Astrocyte (in vitro differentiated cells and primary cell): ENCODE measurements around the gene ITGBL1. TPM values are rescaled to one million over a fixed set of nuclear protein-coding genes. Genes with fewer than 3 reads are reported as not detected.

Experiments
- DNase-seq: peaks from one replicate; pipeline ENCODE4 v3.0.0-alpha.2; 2010; ENCODE audit warnings: low read depth
- FAIRE-seq: peaks from 2 replicates; lab custom pipeline; 2011; peaks lifted over from hg19 to GRCh38; lab: Jason Lieb, UNC
- H2AFZ ChIP-seq: 2 replicates; pipeline ENCODE4 v1.6.0; 2012; ENCODE audit warnings: low read depth, low read length, inconsistent platforms
- H3K27ac ChIP-seq: 2 replicates; pipeline ENCODE4 v1.5.1; 2011; ENCODE audit warnings: low read depth, low read length, inconsistent platforms
- H3K27me3 ChIP-seq: 2 replicates; pipeline ENCODE4 v1.6.0; 2011; ENCODE audit warnings: low read length, inconsistent platforms; ENCODE audit not compliant: insufficient read depth
- H3K36me3 ChIP-seq: 2 replicates; pipeline ENCODE4 v1.5.1; 2011; ENCODE audit warnings: low read length, inconsistent platforms; ENCODE audit not compliant: insufficient read depth
- H3K4me1 ChIP-seq: 2 replicates; pipeline ENCODE4 v1.5.1; 2011; ENCODE audit warnings: low read length, inconsistent platforms; ENCODE audit not compliant: insufficient read depth
- H3K4me2 ChIP-seq: 2 replicates; pipeline ENCODE4 v1.6.0; 2012; ENCODE audit warnings: low read length, inconsistent platforms
- H3K4me3 ChIP-seq: 2 replicates; pipeline ENCODE4 v1.5.1; 2011; ENCODE audit warnings: low read depth, mild to moderate bottlenecking, low read length, inconsistent platforms; ENCODE audit not compliant: insufficient read depth
- H3K79me2 ChIP-seq: 2 replicates; pipeline ENCODE4 v1.6.0; 2012; ENCODE audit warnings: mild to moderate bottlenecking, low read length, inconsistent platforms; ENCODE audit not compliant: insufficient read depth
- H3K9ac ChIP-seq: 2 replicates; pipeline ENCODE4 v1.6.0; 2012; ENCODE audit warnings: mild to moderate bottlenecking, low read length, inconsistent platforms
- H3K9me3 ChIP-seq: 2 replicates; pipeline ENCODE4 v1.5.1; 2012; ENCODE audit warnings: low read depth, mild to moderate bottlenecking, low read length, inconsistent platforms; ENCODE audit not compliant: insufficient read depth
- H4K20me1 ChIP-seq: 2 replicates; pipeline ENCODE4 v1.6.0; 2012; ENCODE audit warnings: low read length, inconsistent platforms; ENCODE audit not compliant: insufficient read depth
- H3K27ac Mint-ChIP-seq: one replicate; pipeline ENCODE4 v1.8.0; 2021; ENCODE audit warnings: mild to moderate bottlenecking, mixed read lengths; ENCODE audit not compliant: unreplicated experiment
- H3K27me3 Mint-ChIP-seq: one replicate; pipeline ENCODE4 v1.8.0; 2021; ENCODE audit warnings: low read depth, mixed read lengths; ENCODE audit not compliant: unreplicated experiment
- H3K36me3 Mint-ChIP-seq: one replicate; pipeline ENCODE4 v1.8.0; 2021; ENCODE audit warnings: low read depth, mixed read lengths; ENCODE audit not compliant: unreplicated experiment
- H3K4me1 Mint-ChIP-seq: one replicate; pipeline ENCODE4 v1.8.0; 2021; ENCODE audit warnings: low read depth, mixed read lengths; ENCODE audit not compliant: unreplicated experiment
- H3K4me3 Mint-ChIP-seq: one replicate; pipeline ENCODE4 v1.8.0; 2021; ENCODE audit warnings: mild to moderate bottlenecking, moderate library complexity, mixed read lengths; ENCODE audit not compliant: unreplicated experiment
- H3K9me3 Mint-ChIP-seq: one replicate; pipeline ENCODE4 v1.8.0; 2021; ENCODE audit warnings: mild to moderate bottlenecking, mixed read lengths; ENCODE audit not compliant: unreplicated experiment
- CTCF ChIP-seq: IDR thresholded peaks from 2 replicates; pipeline ENCODE4 v1.5.1; 2011; ENCODE audit warnings: low read depth, mild to moderate bottlenecking, inconsistent platforms, low read length, moderate library complexity; ENCODE audit not compliant: insufficient read depth
- EZH2 ChIP-seq: IDR thresholded peaks from 2 replicates; pipeline ENCODE4 v1.6.1; 2012; ENCODE audit warnings: mild to moderate bottlenecking, low read length, inconsistent platforms; ENCODE audit not compliant: insufficient read depth
- total RNA-seq: library from RNA; stranded (reverse); gene quantifications from 2 replicates; pipeline ENCODE4 v1.2.1, GENCODE V29; 2021

ITGBL1 gene
- total RNA-seq, 1 donor from 2014 or later, result 0.14 TPM

DNA sequence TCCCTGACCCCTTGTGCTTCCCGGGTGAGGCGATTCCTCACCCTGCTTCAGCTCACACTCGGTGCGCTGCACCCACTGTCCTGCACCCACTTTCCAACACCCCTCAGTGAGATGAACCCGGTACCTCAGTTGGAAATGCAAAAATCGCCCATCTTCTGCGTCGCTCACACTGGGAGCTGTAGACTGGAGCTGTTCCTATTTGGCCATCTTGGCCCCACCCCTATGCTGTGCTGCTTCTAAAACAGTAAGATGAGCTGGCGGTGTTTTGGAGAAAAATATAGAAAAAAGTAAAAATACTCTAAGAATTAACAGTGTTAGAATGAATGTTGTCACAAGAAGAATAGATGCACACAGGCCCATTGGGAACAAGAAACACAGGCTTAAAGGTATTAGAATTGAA, 92.5 kb downstream of the ITGBL1 start:
- no peak overlapping the region for H3K27ac Mint-ChIP-seq
- Histone ChIP-seq H3K79me2 (no peaks in the 10 kb centered on the region), H3K4me1 (no peaks in the 10 kb centered on the region), H3K27ac (no peak overlapping the region), H2AFZ (no peak overlapping the region), H4K20me1 (no peaks in the 10 kb centered on the region), H3K36me3 (no peaks in the 10 kb centered on the region), H3K27me3 (no peaks in the 10 kb centered on the region), H3K4me3 (no peak overlapping the region), H3K9me3 (no peaks in the 10 kb centered on the region), H3K9ac (no peak overlapping the region), H3K4me2 (no peak overlapping the region)
- H3K4me1 Mint-ChIP-seq, result no peaks in the 10 kb centered on the region
- no peak for FAIRE-seq
- H3K36me3 Mint-ChIP-seq, result no peaks in the 10 kb centered on the region
- H3K27me3 Mint-ChIP-seq, result no peaks in the 10 kb centered on the region
- TF ChIP-seq CTCF (no peak), EZH2 (no peak)
- H3K4me3 Mint-ChIP-seq, result no peak overlapping the region
- peaks cover 5% of the 10 kb centered on the region for H3K9me3 Mint-ChIP-seq
- DNase-seq, result no peak

DNA sequence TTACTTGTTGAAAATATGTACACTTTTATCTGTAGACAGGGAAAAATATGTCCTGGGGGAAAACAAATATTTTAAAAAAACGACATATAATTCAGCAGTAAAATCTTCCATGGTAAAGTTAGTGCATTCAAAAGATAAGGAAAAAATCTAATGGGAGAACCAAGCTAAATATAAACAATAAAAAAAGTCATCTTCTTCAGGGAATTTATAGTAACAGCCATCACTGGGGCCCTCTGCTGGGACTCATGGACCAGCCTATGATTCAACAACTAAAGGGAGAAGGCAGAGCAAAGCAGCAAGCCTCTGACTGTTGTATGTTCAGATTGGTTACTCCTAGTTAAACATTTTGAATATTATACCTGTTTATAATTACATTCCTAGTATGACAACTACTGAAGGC, 93.0 kb downstream of the ITGBL1 start:
- no peak for DNase-seq
- H3K36me3 ChIP-seq, result no peaks in the 10 kb centered on the region
- peak; percentile 13 for TF ChIP-seq CTCF
- TF ChIP-seq EZH2, result no peak
- H2AFZ ChIP-seq, result no peak overlapping the region
- no peak overlapping the region for H3K9ac ChIP-seq
- no peaks in the 10 kb centered on the region for H3K9me3 ChIP-seq
- H3K27me3 ChIP-seq, result no peaks in the 10 kb centered on the region
- no peaks in the 10 kb centered on the region for H3K4me1 ChIP-seq
- Mint-ChIP-seq H3K9me3 (peaks cover 5% of the 10 kb centered on the region), H3K4me3 (no peak overlapping the region), H3K36me3 (no peaks in the 10 kb centered on the region), H3K4me1 (no peaks in the 10 kb centered on the region), H3K27me3 (no peaks in the 10 kb centered on the region), H3K27ac (no peak overlapping the region)
- no peak overlapping the region for H3K4me2 ChIP-seq
- no peak for FAIRE-seq
- no peaks in the 10 kb centered on the region for H4K20me1 ChIP-seq
- H3K4me3 ChIP-seq, result no peak overlapping the region
- no peaks in the 10 kb centered on the region for H3K79me2 ChIP-seq
- no peak overlapping the region for H3K27ac ChIP-seq

GRCh38 chr13:101552286-101552685, 99.8 kb downstream of the ITGBL1 start:
- FAIRE-seq, result peak; percentile 39
- no peak overlapping the region for H3K9ac ChIP-seq
- no peaks in the 10 kb centered on the region for H3K9me3 ChIP-seq
- Mint-ChIP-seq H3K27me3 (no peaks in the 10 kb centered on the region), H3K9me3 (no peaks in the 10 kb centered on the region), H3K36me3 (no peaks in the 10 kb centered on the region), H3K4me1 (peaks cover 23% of the 10 kb centered on the region), H3K4me3 (no peak overlapping the region), H3K27ac (peak overlapping the region; percentile 97)
- H3K36me3 ChIP-seq, result no peaks in the 10 kb centered on the region
- no peak overlapping the region for H3K4me3 ChIP-seq
- no peak for DNase-seq
- H3K27me3 ChIP-seq, result no peaks in the 10 kb centered on the region
- H3K4me1 ChIP-seq, result no peaks in the 10 kb centered on the region
- H3K27ac ChIP-seq, result no peak overlapping the region
- H4K20me1 ChIP-seq, result no peaks in the 10 kb centered on the region
- TF ChIP-seq EZH2 (no peak), CTCF (no peak)
- no peaks in the 10 kb centered on the region for H3K79me2 ChIP-seq
- H3K4me2 ChIP-seq, result no peak overlapping the region
- no peak overlapping the region for H2AFZ ChIP-seq
